ENCODE measurements around the gene TOMM22.

The TOMM22 gene

DNA sequence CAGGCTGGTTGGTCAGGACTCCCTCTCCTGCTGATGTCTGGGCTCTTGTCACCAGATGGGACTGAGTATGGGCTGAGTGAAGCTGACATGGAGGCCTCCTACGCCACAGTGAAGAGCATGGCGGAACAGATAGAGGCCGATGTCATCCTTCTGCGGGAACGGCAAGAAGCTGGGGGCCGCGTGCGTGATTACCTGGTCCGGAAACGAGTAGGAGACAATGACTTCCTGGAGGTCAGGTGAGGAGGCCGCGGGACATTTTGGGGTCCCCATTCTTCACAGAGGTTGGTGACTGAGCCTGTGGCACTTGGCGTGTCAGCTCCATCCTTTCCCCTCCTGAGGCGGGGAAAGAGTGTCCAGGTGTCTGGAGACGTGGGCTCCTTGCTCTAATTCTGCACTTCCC, 34.1 kb downstream of the TOMM22 start:
- TF ChIP-seq SIN3A (IDR thresholded peaks at IDR 0.05; ENCODE audit: borderline replicate concordance, insufficient read depth, low read length) (no peak), POLR2AphosphoS5 (IDR thresholded peaks at IDR 0.05; ENCODE audit: low read depth, low read length) (no peak), FOXP2 (optimal IDR thresholded peaks at IDR 0.05; ENCODE audit: borderline replicate concordance, extremely low read depth, extremely low read length, insufficient read depth) (no peak), TAF1 (IDR thresholded peaks at IDR 0.05; ENCODE audit: borderline replicate concordance, insufficient read depth, low read length) (no peak)
- TF ChIP-seq, protein P1, sequence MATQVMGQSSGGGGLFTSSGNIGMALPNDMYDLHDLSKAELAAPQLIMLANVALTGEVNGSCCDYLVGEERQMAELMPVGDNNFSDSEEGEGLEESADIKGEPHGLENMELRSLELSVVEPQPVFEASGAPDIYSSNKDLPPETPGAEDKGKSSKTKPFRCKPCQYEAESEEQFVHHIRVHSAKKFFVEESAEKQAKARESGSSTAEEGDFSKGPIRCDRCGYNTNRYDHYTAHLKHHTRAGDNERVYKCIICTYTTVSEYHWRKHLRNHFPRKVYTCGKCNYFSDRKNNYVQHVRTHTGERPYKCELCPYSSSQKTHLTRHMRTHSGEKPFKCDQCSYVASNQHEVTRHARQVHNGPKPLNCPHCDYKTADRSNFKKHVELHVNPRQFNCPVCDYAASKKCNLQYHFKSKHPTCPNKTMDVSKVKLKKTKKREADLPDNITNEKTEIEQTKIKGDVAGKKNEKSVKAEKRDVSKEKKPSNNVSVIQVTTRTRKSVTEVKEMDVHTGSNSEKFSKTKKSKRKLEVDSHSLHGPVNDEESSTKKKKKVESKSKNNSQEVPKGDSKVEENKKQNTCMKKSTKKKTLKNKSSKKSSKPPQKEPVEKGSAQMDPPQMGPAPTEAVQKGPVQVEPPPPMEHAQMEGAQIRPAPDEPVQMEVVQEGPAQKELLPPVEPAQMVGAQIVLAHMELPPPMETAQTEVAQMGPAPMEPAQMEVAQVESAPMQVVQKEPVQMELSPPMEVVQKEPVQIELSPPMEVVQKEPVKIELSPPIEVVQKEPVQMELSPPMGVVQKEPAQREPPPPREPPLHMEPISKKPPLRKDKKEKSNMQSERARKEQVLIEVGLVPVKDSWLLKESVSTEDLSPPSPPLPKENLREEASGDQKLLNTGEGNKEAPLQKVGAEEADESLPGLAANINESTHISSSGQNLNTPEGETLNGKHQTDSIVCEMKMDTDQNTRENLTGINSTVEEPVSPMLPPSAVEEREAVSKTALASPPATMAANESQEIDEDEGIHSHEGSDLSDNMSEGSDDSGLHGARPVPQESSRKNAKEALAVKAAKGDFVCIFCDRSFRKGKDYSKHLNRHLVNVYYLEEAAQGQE (IDR thresholded peaks at IDR 0.05; ENCODE audit: insufficient read depth in 1 of 2, low read depth in 2 of 2, low read length in 2 of 2) = no peak

DNA sequence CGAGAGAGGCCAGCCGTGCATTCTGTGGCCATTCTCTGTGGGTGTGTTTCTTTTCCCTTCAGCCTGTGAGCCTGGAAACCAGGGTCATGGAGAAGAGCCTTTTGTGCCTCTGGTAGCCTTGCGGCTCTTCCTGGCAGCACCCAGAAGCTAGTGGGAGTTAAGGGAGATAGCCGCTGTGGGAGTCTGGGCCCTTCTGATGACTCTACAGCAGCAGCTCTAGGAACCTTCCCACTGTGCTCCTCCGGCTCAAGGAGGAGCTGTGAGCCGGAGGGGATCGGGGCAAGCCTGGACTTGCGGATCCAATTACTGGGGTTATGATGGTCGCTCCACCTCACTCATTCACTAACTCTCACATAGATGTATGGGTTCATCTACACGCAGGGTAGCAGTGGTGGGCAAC, 34.5 kb downstream of the TOMM22 start:
- TF ChIP-seq, protein P1 (IDR thresholded peaks at IDR 0.05; ENCODE audit: insufficient read depth in 1 of 2, low read depth in 2 of 2, low read length in 2 of 2) = no peak
- TF ChIP-seq TAF1 (IDR thresholded peaks at IDR 0.05; ENCODE audit: borderline replicate concordance, insufficient read depth, low read length) = no peak
- no peak for TF ChIP-seq FOXP2 (optimal IDR thresholded peaks at IDR 0.05; ENCODE audit: borderline replicate concordance, extremely low read depth, extremely low read length, insufficient read depth)
- TF ChIP-seq POLR2AphosphoS5 (IDR thresholded peaks at IDR 0.05; ENCODE audit: low read depth, low read length) = no peak
- TF ChIP-seq SIN3A (IDR thresholded peaks at IDR 0.05; ENCODE audit: borderline replicate concordance, insufficient read depth, low read length) = no peak

DNA sequence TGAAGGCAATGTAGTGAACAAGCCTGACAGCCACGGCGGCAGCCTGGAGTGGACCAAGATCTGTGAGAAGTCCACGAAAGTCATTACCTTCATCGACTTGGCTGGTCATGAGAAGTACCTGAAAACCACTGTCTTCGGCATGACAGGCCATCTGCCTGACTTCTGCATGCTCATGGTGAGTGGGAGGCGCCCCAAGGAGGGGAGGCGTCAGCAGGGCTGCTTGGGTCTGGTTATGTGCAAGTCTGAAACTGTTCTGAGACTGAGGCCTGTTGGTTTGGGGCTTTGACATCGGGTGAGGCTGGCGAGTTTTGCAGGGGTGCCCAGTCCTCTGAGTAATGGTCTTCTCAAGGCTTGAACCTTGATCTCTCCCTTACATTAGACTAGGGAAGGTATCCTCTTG, 35.1 kb downstream of the TOMM22 start:
- no peak for TF ChIP-seq TAF1 (IDR thresholded peaks at IDR 0.05; ENCODE audit: borderline replicate concordance, insufficient read depth, low read length)
- TF ChIP-seq, protein P1 (IDR thresholded peaks at IDR 0.05; ENCODE audit: insufficient read depth in 1 of 2, low read depth in 2 of 2, low read length in 2 of 2) = no peak
- no peak for TF ChIP-seq POLR2AphosphoS5 (IDR thresholded peaks at IDR 0.05; ENCODE audit: low read depth, low read length)
- no peak for TF ChIP-seq FOXP2 (optimal IDR thresholded peaks at IDR 0.05; ENCODE audit: borderline replicate concordance, extremely low read depth, extremely low read length, insufficient read depth)
- no peak for TF ChIP-seq SIN3A (IDR thresholded peaks at IDR 0.05; ENCODE audit: borderline replicate concordance, insufficient read depth, low read length)

DNA sequence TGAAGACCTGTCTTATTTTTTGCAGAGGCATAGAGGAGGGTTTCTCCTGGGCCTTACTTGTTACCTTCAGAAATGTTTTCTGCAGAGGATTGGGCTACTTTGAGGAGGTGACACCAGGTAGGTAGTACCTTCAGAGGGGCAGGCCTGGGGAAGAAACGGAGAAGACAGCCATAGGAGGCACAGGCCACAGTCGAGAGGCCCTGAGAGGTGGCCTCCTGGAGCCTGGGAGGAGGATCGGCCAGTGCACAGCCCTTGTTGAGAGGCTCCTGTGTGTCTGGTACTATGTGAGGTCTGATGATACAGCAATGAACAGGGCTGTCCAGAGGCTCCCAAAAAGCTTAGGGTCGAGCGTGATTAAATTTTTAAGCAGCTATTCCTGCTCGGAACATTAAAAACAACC, 35.5 kb downstream of the TOMM22 start:
- TF ChIP-seq, protein P1 (IDR thresholded peaks at IDR 0.05; ENCODE audit: insufficient read depth in 1 of 2, low read depth in 2 of 2, low read length in 2 of 2) = no peak
- TF ChIP-seq TAF1 (IDR thresholded peaks at IDR 0.05; ENCODE audit: borderline replicate concordance, insufficient read depth, low read length) (no peak), SIN3A (IDR thresholded peaks at IDR 0.05; ENCODE audit: borderline replicate concordance, insufficient read depth, low read length) (no peak), POLR2AphosphoS5 (IDR thresholded peaks at IDR 0.05; ENCODE audit: low read depth, low read length) (no peak), FOXP2 (optimal IDR thresholded peaks at IDR 0.05; ENCODE audit: borderline replicate concordance, extremely low read depth, extremely low read length, insufficient read depth) (no peak)

DNA sequence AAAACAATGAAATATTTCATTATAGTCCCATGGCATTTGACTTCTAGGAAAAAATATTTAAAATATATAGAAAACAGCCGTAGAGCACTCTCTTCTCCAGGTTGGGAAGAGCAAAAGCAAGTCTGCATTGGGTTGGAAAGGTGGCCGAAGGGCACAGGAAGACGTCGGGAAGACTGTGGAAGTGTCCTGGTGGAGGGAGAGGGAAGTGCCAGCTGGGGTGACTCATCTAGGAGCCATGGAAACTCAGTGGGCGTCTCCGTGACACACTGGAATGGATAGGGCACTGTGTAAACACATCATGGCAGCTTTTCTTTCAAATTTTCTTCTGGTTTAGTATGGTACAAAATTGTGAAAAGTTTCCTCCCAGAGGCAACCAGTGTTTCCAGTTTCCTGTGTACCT, 36.7 kb downstream of the TOMM22 start:
- TF ChIP-seq, protein P1 (IDR thresholded peaks at IDR 0.05; ENCODE audit: insufficient read depth in 1 of 2, low read depth in 2 of 2, low read length in 2 of 2) = no peak
- no peak for TF ChIP-seq POLR2AphosphoS5 (IDR thresholded peaks at IDR 0.05; ENCODE audit: low read depth, low read length)
- no peak for TF ChIP-seq TAF1 (IDR thresholded peaks at IDR 0.05; ENCODE audit: borderline replicate concordance, insufficient read depth, low read length)
- TF ChIP-seq SIN3A (IDR thresholded peaks at IDR 0.05; ENCODE audit: borderline replicate concordance, insufficient read depth, low read length) = no peak
- TF ChIP-seq FOXP2 (optimal IDR thresholded peaks at IDR 0.05; ENCODE audit: borderline replicate concordance, extremely low read depth, extremely low read length, insufficient read depth) = no peak

Data from PFSK-1 (cell line).